Endothelial cell of umbilical vein (primary cell): ENCODE measurements around the gene DENND5B. TPM values are rescaled to one million over a fixed set of nuclear protein-coding genes. Genes with fewer than 3 reads are reported as not detected.

ENCODE experiments used
- BruUV-seq: library from RNA; stranded (reverse); fragments of 400-500 nt; replicated peaks from 2 replicates; lab custom pipeline; 2021; lab: Mats Ljungman, UMichigan
- CTCF ChIA-PET: fragments of 300-600, 350-600 bp; sonication (Branson Sonifier 250); formaldehyde crosslinking; loops from one replicate; lab custom pipeline; 2021; ENCODE audit warnings: antibody characterized with exemption, inconsistent platforms; lab: Charles Lee
- POLR2A ChIA-PET: fragments of 300-600, 350-600 bp; sonication (Branson Sonifier 250); formaldehyde crosslinking; loops from one replicate; lab custom pipeline; 2021; ENCODE audit warnings: antibody characterized with exemption, inconsistent platforms; lab: Charles Lee
- DNase-seq: peaks from one replicate; pipeline ENCODE4 v3.0.0-alpha.2; 2011; ENCODE audit warnings: low read depth, low spot score
- FAIRE-seq: peaks from 2 replicates; lab custom pipeline; 2011; peaks lifted over from hg19 to GRCh38; lab: Jason Lieb, UNC
- H2AFZ ChIP-seq: 2 replicates; pipeline ENCODE4 v1.6.0; 2012; ENCODE audit warnings: low read depth, low read length, control low read depth, inconsistent platforms
- H3K27ac ChIP-seq: 2 replicates; pipeline ENCODE4 v1.5.1; 2011; ENCODE audit warnings: low read depth, mild to moderate bottlenecking, control low read depth, low read length, moderate library complexity; ENCODE audit not compliant: insufficient read depth
- H3K27me3 ChIP-seq, 2 experiments: 2 replicates each; pipeline versions ENCODE4 v1.6.0 to v1.6.1; 2011; ENCODE audit warnings: low read length in 2 of 2, mixed read lengths in 1 of 2; ENCODE audit not compliant: control insufficient read depth in 2 of 2, insufficient read depth in 2 of 2
- H3K36me3 ChIP-seq, 2 experiments: 2 replicates in 1 of 2; 3 replicates in 1 of 2; pipeline ENCODE4 v1.5.1; 2011; ENCODE audit warnings: low read length in 2 of 2, mild to moderate bottlenecking in 1 of 2, moderate library complexity in 1 of 2; ENCODE audit not compliant: control insufficient read depth in 2 of 2, insufficient read depth in 2 of 2; ENCODE audit errors: extremely low read depth in 1 of 2
- H3K4me1 ChIP-seq: 3 replicates; pipeline ENCODE4 v1.5.1; 2011; ENCODE audit warnings: mild to moderate bottlenecking, low read length; ENCODE audit not compliant: control insufficient read depth, insufficient read depth; ENCODE audit errors: extremely low read depth
- H3K4me2 ChIP-seq: 2 replicates; pipeline ENCODE4 v1.6.1; 2011; ENCODE audit warnings: low read length, control low read depth, mixed read lengths; ENCODE audit not compliant: insufficient read depth
- H3K4me3 ChIP-seq, 3 experiments: fragments of 200-600 bp in 1 of 3; sonication (generic), shearing (Covaris generic) in 1 of 3; replicated peaks in 1 of 3; 2 replicates each; pipeline ENCODE4 v1.5.1; 2011 to 2016; ENCODE audit warnings: control low read depth in 3 of 3, low read length in 3 of 3, mild to moderate bottlenecking in 2 of 3, inconsistent platforms in 1 of 3, low read depth in 1 of 3, moderate library complexity in 1 of 3; ENCODE audit not compliant: insufficient read depth in 1 of 3
- H3K79me2 ChIP-seq: 2 replicates; pipeline ENCODE4 v1.6.0; 2012; ENCODE audit warnings: low read length, inconsistent platforms; ENCODE audit not compliant: control insufficient read depth, insufficient read depth
- H3K9ac ChIP-seq: replicated peaks from 2 replicates; pipeline ENCODE3; 2011; ENCODE audit warnings: low read length, control low read depth; ENCODE audit not compliant: insufficient read depth; ENCODE audit errors: extremely low read depth
- H3K9me1 ChIP-seq: replicated peaks from 3 replicates; pipeline ENCODE4 v1.6.0; 2011; ENCODE audit warnings: mild to moderate bottlenecking, low read length; ENCODE audit not compliant: control insufficient read depth, insufficient read depth; ENCODE audit errors: extremely low read depth
- H3K9me3 ChIP-seq: replicated peaks from 2 replicates; pipeline ENCODE4 v1.5.1; 2012; ENCODE audit warnings: low read length, inconsistent platforms; ENCODE audit not compliant: control insufficient read depth, insufficient read depth
- H4K20me1 ChIP-seq: replicated peaks from 2 replicates; pipeline ENCODE3; 2011; ENCODE audit warnings: mild to moderate bottlenecking, low read length; ENCODE audit not compliant: control insufficient read depth, insufficient read depth; ENCODE audit errors: extremely low read depth
- CTCF ChIP-seq, 2 donors: IDR thresholded peaks; 1 replicate in 1 of 2; 2 replicates in 1 of 2; pipeline ENCODE4 v1.5.1; 2011; ENCODE audit warnings: low read length in 2 of 2, mild to moderate bottlenecking in 2 of 2, moderate library complexity in 2 of 2, control low read depth in 1 of 2, inconsistent platforms in 1 of 2, low read depth in 1 of 2; ENCODE audit not compliant: insufficient read depth in 1 of 2; ENCODE audit errors: extremely low read depth in 1 of 2
- EZH2 ChIP-seq: IDR thresholded peaks from 2 replicates; pipeline ENCODE4 v1.6.1; 2012; ENCODE audit warnings: borderline replicate concordance, low read depth, mild to moderate bottlenecking, moderate library complexity, low read length, inconsistent platforms; ENCODE audit not compliant: severe bottlenecking
- FOS ChIP-seq: IDR thresholded peaks from 2 replicates; pipeline ENCODE4 v1.6.1; 2011; ENCODE audit warnings: mild to moderate bottlenecking, low read length, moderate library complexity, borderline replicate concordance; ENCODE audit not compliant: insufficient read depth
- GATA2 ChIP-seq: IDR thresholded peaks from 2 replicates; pipeline ENCODE4 v1.7.0; 2011; ENCODE audit warnings: low read depth, mild to moderate bottlenecking, moderate library complexity, mixed read lengths, low read length; ENCODE audit not compliant: insufficient read length, insufficient read depth
- JUN ChIP-seq: IDR thresholded peaks from 2 replicates; pipeline ENCODE4 v1.6.1; 2011; ENCODE audit warnings: borderline replicate concordance, low read depth; ENCODE audit not compliant: insufficient read length, insufficient read depth
- MAX ChIP-seq: IDR thresholded peaks from 2 replicates; pipeline ENCODE4 v1.6.1; 2011; ENCODE audit not compliant: insufficient read depth, insufficient read length
- MYC ChIP-seq: IDR thresholded peaks from one replicate; pipeline ENCODE4 v1.6.1; 2011; ENCODE audit warnings: mild to moderate bottlenecking, low read depth, low read length
- POLR2A ChIP-seq: IDR thresholded peaks from 2 replicates; pipeline ENCODE4 v1.6.1; 2012; ENCODE audit warnings: low read depth, mild to moderate bottlenecking, control low read depth, low read length
- POLR2AphosphoS5 ChIP-seq: IDR thresholded peaks from 2 replicates; pipeline ENCODE4 v1.6.1; 2012; ENCODE audit warnings: low read depth, mild to moderate bottlenecking, control low read depth, low read length, moderate library complexity; ENCODE audit not compliant: insufficient read depth
- dilution Hi-C: fragments of 300-500 bp; cut with MboI; formaldehyde crosslinking; loops from one replicate; pipeline ENCODE4 v1.15.0; 2019; ENCODE audit warnings: low sequenced_read_pairs; ENCODE audit not compliant: extremely low pct_ligation_motif_present
- intact Hi-C: fragments of 100-400 bp; cut with micrococcal nuclease; formaldehyde crosslinking; loops from one replicate; pipeline ENCODE4 v1.10.0; 2022
- polyA plus RNA-seq, 4 experiments: library from polyadenylated mRNA; depleted of rRNA in 3 of 4; stranded (reverse) in 3 of 4; unstranded in 1 of 4; fragments of >200 nt; gene quantifications; 2 replicates each; pipeline versions ENCODE4 v1.2.1 to v1.2.3, GENCODE V29; 2011 to 2012; ENCODE audit warnings: missing spikeins in 1 of 4
- total RNA-seq: library from RNA; stranded (reverse); gene quantifications from 2 replicates; pipeline ENCODE4 v1.2.3, GENCODE V29; 2021

Gene DENND5B
- total and polyA plus RNA-seq, 2 donors (not counting 3 experiments of a cell fraction or from before 2014, with no cell fraction given) = 10.3 to 18.3 TPM

- dilution Hi-C loops (no loop called here), intact Hi-C loops (no loop called here)
- H3K27me3 ChIP-seq = peaks cover 2 to 3% of the 10 kb centered on the region in 2 experiments
- no peaks in the 10 kb centered on the region for H3K36me3 ChIP-seq
- no peak overlapping the region for H3K4me3 ChIP-seq
- H4K20me1 ChIP-seq = no peaks in the 10 kb centered on the region
- TF ChIP-seq GATA2 (no peak), JUN (no peak), MAX (no peak), POLR2A (no peak), FOS (no peak), CTCF (IDR thresholded peaks at IDR 0.05; ENCODE audit: extremely low read depth in 1 of 2, insufficient read depth in 1 of 2, low read depth in 1 of 2, low read length in 2 of 2) (no peak), EZH2 (no peak), POLR2AphosphoS5 (no peak), MYC (no peak)
- no peak overlapping the region for H2AFZ ChIP-seq
- no peak for DNase-seq
- no peak overlapping the region for H3K27ac ChIP-seq
- no peaks in the 10 kb centered on the region for H3K9me3 ChIP-seq
- no peak overlapping the region for H3K4me2 ChIP-seq
- no peaks in the 10 kb centered on the region for H3K9me1 ChIP-seq
- no peaks in the 10 kb centered on the region for H3K4me1 ChIP-seq
- H3K9ac ChIP-seq = no peak overlapping the region
- no peak for FAIRE-seq
- no TSS peak for BruUV-seq
- no peaks in the 10 kb centered on the region for H3K79me2 ChIP-seq
- POLR2A ChIA-PET = no interaction called here
- CTCF ChIA-PET = interaction anchor here (1.6 kb wide), 1 partner anchor 92 kb away, joined by 5 read pairs; no protein-coding TSS in a partner anchor
Observed at GRCh38 chr12:31363416-31363809, 227.5 kb downstream of the DENND5B start.
